ENCODE results near the gene PDX1. TPM values are rescaled to one million over a fixed set of nuclear protein-coding genes. Genes with fewer than 3 reads are reported as not detected.

PDX1 gene
- total RNA-seq, 1 experiment from 2014 or later, result not detected

GRCh38 chr13:27967203-27967735 is 47.5 kb downstream of the PDX1 start:
- no peak overlapping the region for H2AFZ ChIP-seq
- no peaks in the 10 kb centered on the region for H3K9me3 ChIP-seq (ENCODE audit: insufficient read depth, low read depth)
- ChIA-PET POLR2A (ENCODE audit: unreplicated experiment) (no interaction called here), CTCF (no interaction called here)
- no peaks in the 10 kb centered on the region for H3K9me2 ChIP-seq (ENCODE audit: insufficient read depth)
- peaks cover 3% of the 10 kb centered on the region; the same call in 1 of the 2 replicates for H3K4me1 ChIP-seq (replicated peaks; ENCODE audit: insufficient read depth)
- TF ChIP-seq CTCF (conservative IDR thresholded peaks at IDR 0.05) (no peak), EZH2 (IDR thresholded peaks at IDR 0.05; ENCODE audit: low read depth) (no peak)
- no peaks in the 10 kb centered on the region for H3K36me3 ChIP-seq (ENCODE audit: low read depth)
- no peaks in the 10 kb centered on the region for H3K79me2 ChIP-seq (ENCODE audit: low read depth)
- H3F3A ChIP-seq (ENCODE audit: insufficient read depth, low read depth), result no peaks in the 10 kb centered on the region
- intact Hi-C loops (cut with micrococcal nuclease; ENCODE audit: unreplicated experiment), result no loop called here
- H3K4me3 ChIP-seq, result no peak overlapping the region
- H3K4me2 ChIP-seq, result no peak overlapping the region
- peaks cover 20% of the 10 kb centered on the region for H3K27me3 ChIP-seq (ENCODE audit: insufficient read depth, low read depth)
- no peak overlapping the region for H3K27ac ChIP-seq
- no peak for DNase-seq
- H4K20me1 ChIP-seq (ENCODE audit: insufficient read depth), result no peaks in the 10 kb centered on the region
- BruUV-seq (replicated peaks), result no TSS peak

- intact Hi-C loops (cut with micrococcal nuclease; ENCODE audit: unreplicated experiment), result no loop called here
- Histone ChIP-seq H3K4me2 (no peak overlapping the region), H3K9me3 (ENCODE audit: insufficient read depth, low read depth) (no peaks in the 10 kb centered on the region), H3K79me2 (ENCODE audit: low read depth) (no peaks in the 10 kb centered on the region), H2AFZ (no peak overlapping the region), H3K27ac (no peak overlapping the region), H4K20me1 (ENCODE audit: insufficient read depth) (no peaks in the 10 kb centered on the region), H3K4me1 (replicated peaks; ENCODE audit: insufficient read depth) (no peaks in the 10 kb centered on the region), H3K9me2 (ENCODE audit: insufficient read depth) (no peaks in the 10 kb centered on the region), H3K36me3 (ENCODE audit: low read depth) (no peaks in the 10 kb centered on the region), H3K27me3 (ENCODE audit: insufficient read depth, low read depth) (peaks cover 20% of the 10 kb centered on the region), H3K4me3 (no peak overlapping the region), H3F3A (ENCODE audit: insufficient read depth, low read depth) (no peaks in the 10 kb centered on the region)
- no peak for TF ChIP-seq EZH2 (IDR thresholded peaks at IDR 0.05; ENCODE audit: low read depth)
- no peak for TF ChIP-seq CTCF (conservative IDR thresholded peaks at IDR 0.05)
- ChIA-PET POLR2A (ENCODE audit: unreplicated experiment) (no interaction called here), CTCF (no interaction called here)
- no peak for DNase-seq
- no TSS peak for BruUV-seq (replicated peaks)
Measured at GRCh38 chr13:27967736-27968315, 48.0 kb downstream of the PDX1 start.

GRCh38 chr13:27968316-27969081 is 48.7 kb downstream of the PDX1 start:
- no peak overlapping the region for H3K4me3 ChIP-seq
- no peak overlapping the region for H2AFZ ChIP-seq
- TF ChIP-seq CTCF (conservative IDR thresholded peaks at IDR 0.05) (no peak), EZH2 (IDR thresholded peaks at IDR 0.05; ENCODE audit: low read depth) (no peak)
- no TSS peak for BruUV-seq (replicated peaks)
- H3F3A ChIP-seq (ENCODE audit: insufficient read depth, low read depth), result no peaks in the 10 kb centered on the region
- H3K36me3 ChIP-seq (ENCODE audit: low read depth), result no peaks in the 10 kb centered on the region
- peaks cover 17% of the 10 kb centered on the region for H3K27me3 ChIP-seq (ENCODE audit: insufficient read depth, low read depth)
- H3K4me2 ChIP-seq, result no peak overlapping the region
- ChIA-PET CTCF (no interaction called here), POLR2A (ENCODE audit: unreplicated experiment) (no interaction called here)
- H3K27ac ChIP-seq, result no peak overlapping the region
- H3K4me1 ChIP-seq (replicated peaks; ENCODE audit: insufficient read depth), result no peaks in the 10 kb centered on the region
- H3K9me3 ChIP-seq (ENCODE audit: insufficient read depth, low read depth), result no peaks in the 10 kb centered on the region
- no peaks in the 10 kb centered on the region for H3K79me2 ChIP-seq (ENCODE audit: low read depth)
- intact Hi-C loops (cut with micrococcal nuclease; ENCODE audit: unreplicated experiment), result no loop called here
- no peaks in the 10 kb centered on the region for H3K9me2 ChIP-seq (ENCODE audit: insufficient read depth)
- DNase-seq, result no peak
- H4K20me1 ChIP-seq (ENCODE audit: insufficient read depth), result no peaks in the 10 kb centered on the region
